Measurements from ENCODE around the gene ZFP91.

Gene ZFP91

DNA sequence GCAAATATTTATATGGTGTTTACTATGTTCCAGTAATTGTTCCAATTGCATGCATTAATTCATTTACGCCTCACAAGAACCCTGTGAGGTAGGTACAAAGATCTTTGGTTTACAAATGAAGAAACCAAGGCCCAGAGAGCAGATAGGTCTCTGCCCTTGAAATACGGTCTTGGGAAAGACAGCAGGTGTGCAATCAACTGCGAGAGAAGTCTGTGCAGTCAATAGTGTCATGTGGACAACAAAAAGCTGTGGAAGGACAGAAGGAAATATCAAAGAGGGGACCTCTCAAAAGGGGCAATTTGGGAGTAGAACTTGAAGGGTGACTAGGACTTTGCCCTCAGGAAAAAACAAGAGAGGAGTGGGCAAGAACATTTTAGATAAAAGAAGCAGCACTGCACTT is 52.5 kb downstream of the ZFP91 start:
- TF ChIP-seq, protein P1, sequence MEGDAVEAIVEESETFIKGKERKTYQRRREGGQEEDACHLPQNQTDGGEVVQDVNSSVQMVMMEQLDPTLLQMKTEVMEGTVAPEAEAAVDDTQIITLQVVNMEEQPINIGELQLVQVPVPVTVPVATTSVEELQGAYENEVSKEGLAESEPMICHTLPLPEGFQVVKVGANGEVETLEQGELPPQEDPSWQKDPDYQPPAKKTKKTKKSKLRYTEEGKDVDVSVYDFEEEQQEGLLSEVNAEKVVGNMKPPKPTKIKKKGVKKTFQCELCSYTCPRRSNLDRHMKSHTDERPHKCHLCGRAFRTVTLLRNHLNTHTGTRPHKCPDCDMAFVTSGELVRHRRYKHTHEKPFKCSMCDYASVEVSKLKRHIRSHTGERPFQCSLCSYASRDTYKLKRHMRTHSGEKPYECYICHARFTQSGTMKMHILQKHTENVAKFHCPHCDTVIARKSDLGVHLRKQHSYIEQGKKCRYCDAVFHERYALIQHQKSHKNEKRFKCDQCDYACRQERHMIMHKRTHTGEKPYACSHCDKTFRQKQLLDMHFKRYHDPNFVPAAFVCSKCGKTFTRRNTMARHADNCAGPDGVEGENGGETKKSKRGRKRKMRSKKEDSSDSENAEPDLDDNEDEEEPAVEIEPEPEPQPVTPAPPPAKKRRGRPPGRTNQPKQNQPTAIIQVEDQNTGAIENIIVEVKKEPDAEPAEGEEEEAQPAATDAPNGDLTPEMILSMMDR (IDR thresholded peaks at IDR 0.05; ENCODE audit: low read depth, low read length, poor library complexity, severe bottlenecking) = no peak
- no peak for TF ChIP-seq EZH2phosphoT487 (IDR thresholded peaks at IDR 0.05; ENCODE audit: borderline replicate concordance, low read length)
- Histone ChIP-seq H3K27me3 (ENCODE audit: control insufficient read depth, low read length) (no peaks in the 10 kb centered on the region), H3K36me3 (ENCODE audit: control insufficient read depth, low read length) (peaks cover 4% of the 10 kb centered on the region), H3K9me3 (ENCODE audit: control insufficient read depth, insufficient read depth, low read length) (no peaks in the 10 kb centered on the region), H3K4me2 (ENCODE audit: low read length) (no peak overlapping the region), H4K20me1 (ENCODE audit: control insufficient read depth, insufficient read depth, low read depth, low read length) (no peaks in the 10 kb centered on the region), H3K27ac (ENCODE audit: low read depth, low read length) (no peak overlapping the region), H3F3A (ENCODE audit: control insufficient read depth, insufficient read depth) (peaks cover 24% of the 10 kb centered on the region), H3K79me2 (ENCODE audit: control insufficient read depth, low read length) (no peaks in the 10 kb centered on the region), H3K4me1 (ENCODE audit: control insufficient read depth, low read length) (peaks cover 13% of the 10 kb centered on the region), H3K4me3 (ENCODE audit: low read length) (no peak overlapping the region), H3K9me2 (replicated peaks; ENCODE audit: control insufficient read depth, low read length) (no peaks in the 10 kb centered on the region)

DNA sequence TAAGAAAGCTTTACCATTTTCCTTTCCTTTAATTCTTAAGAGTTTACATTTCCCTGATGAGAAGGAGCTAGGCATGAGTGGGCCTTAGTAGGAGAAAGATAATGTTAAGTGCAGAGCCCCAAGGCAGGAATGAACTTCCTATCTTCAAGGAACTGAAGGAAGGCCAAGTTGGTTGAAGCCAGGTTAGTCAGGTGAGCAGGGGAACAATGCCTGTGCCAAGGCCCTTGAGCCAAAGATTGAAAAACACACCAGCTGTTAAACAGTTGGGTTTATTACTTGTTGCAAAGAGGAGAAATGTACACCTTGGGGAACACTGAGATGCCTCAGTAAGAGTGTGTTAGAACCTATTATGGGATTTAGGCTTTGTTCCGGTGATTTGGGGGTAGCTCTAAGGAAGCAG is 53.6 kb downstream of the ZFP91 start:
- Histone ChIP-seq H3K4me3 (ENCODE audit: low read length) (no peak overlapping the region), H3K27ac (ENCODE audit: low read depth, low read length) (no peak overlapping the region), H3K27me3 (ENCODE audit: control insufficient read depth, low read length) (no peaks in the 10 kb centered on the region), H3K4me1 (ENCODE audit: control insufficient read depth, low read length) (peaks cover 2% of the 10 kb centered on the region), H3K4me2 (ENCODE audit: low read length) (no peak overlapping the region), H4K20me1 (ENCODE audit: control insufficient read depth, insufficient read depth, low read depth, low read length) (no peaks in the 10 kb centered on the region), H3K9me2 (replicated peaks; ENCODE audit: control insufficient read depth, low read length) (no peaks in the 10 kb centered on the region), H3K79me2 (ENCODE audit: control insufficient read depth, low read length) (no peaks in the 10 kb centered on the region), H3K9me3 (ENCODE audit: control insufficient read depth, insufficient read depth, low read length) (no peaks in the 10 kb centered on the region), H3F3A (ENCODE audit: control insufficient read depth, insufficient read depth) (peaks cover 15% of the 10 kb centered on the region), H3K36me3 (ENCODE audit: control insufficient read depth, low read length) (peaks cover 3% of the 10 kb centered on the region; the same call in 1 of the 2 replicates)
- TF ChIP-seq, protein P1 (IDR thresholded peaks at IDR 0.05; ENCODE audit: low read depth, low read length, poor library complexity, severe bottlenecking) = no peak

DNA sequence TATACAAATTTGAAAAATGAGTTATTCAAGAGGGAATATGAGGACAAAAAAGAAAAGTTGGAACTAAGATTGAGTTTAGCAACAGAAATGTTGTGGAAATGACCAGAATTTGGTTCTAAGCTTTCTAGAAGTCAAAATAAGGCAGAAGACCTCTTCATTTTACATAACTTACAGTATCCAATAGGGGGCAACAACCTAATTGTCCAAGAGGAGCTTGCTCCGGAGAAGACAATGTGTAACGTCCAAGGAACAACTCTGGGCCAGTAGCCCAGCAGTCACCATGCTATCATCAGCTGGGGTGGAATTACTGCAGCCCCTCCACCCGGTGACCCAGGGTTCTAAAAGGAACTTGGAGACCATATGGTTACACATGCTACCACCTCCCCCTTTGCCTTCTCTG is 57.7 kb downstream of the ZFP91 start:
- Histone ChIP-seq H3F3A (ENCODE audit: control insufficient read depth, insufficient read depth) (no peaks in the 10 kb centered on the region), H3K27me3 (ENCODE audit: control insufficient read depth, low read length) (no peaks in the 10 kb centered on the region), H3K4me1 (ENCODE audit: control insufficient read depth, low read length) (no peaks in the 10 kb centered on the region), H3K79me2 (ENCODE audit: control insufficient read depth, low read length) (no peaks in the 10 kb centered on the region), H3K27ac (ENCODE audit: low read depth, low read length) (no peak overlapping the region), H3K36me3 (ENCODE audit: control insufficient read depth, low read length) (no peaks in the 10 kb centered on the region), H4K20me1 (ENCODE audit: control insufficient read depth, insufficient read depth, low read depth, low read length) (no peaks in the 10 kb centered on the region), H3K9me2 (replicated peaks; ENCODE audit: control insufficient read depth, low read length) (no peaks in the 10 kb centered on the region), H3K4me3 (ENCODE audit: low read length) (no peak overlapping the region), H3K9me3 (ENCODE audit: control insufficient read depth, insufficient read depth, low read length) (no peaks in the 10 kb centered on the region), H3K4me2 (ENCODE audit: low read length) (no peak overlapping the region)
- TF ChIP-seq, protein P1 (IDR thresholded peaks at IDR 0.05; ENCODE audit: low read depth, low read length, poor library complexity, severe bottlenecking) = no peak
- no peak for TF ChIP-seq EZH2phosphoT487 (IDR thresholded peaks at IDR 0.05; ENCODE audit: borderline replicate concordance, low read length)

DNA sequence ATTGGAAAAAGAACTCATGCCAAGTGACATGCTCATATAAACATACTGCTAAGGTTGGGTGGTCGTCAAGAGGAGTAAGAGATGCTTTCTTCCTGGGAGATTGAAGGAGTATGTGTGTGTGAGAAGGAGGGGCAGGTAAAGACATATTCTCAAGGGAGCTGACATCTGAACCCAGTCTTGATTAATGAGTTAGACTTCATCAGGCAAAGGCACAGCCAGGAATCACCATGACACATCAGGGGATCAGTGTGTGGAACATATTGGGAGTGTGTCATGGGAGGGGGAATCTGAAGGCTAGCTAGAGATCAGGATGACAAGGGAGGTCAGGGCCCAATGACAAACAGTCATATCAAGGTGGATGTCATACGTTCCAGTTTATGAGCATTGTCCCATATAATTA is 58.5 kb downstream of the ZFP91 start:
- H3K27ac ChIP-seq (ENCODE audit: low read depth, low read length) = no peak overlapping the region
- TF ChIP-seq, protein P1 (IDR thresholded peaks at IDR 0.05; ENCODE audit: low read depth, low read length, poor library complexity, severe bottlenecking) = no peak
- TF ChIP-seq EZH2phosphoT487 (IDR thresholded peaks at IDR 0.05; ENCODE audit: borderline replicate concordance, low read length) = no peak
- no peaks in the 10 kb centered on the region for H3K9me3 ChIP-seq (ENCODE audit: control insufficient read depth, insufficient read depth, low read length)
- H3F3A ChIP-seq (ENCODE audit: control insufficient read depth, insufficient read depth) = no peaks in the 10 kb centered on the region
- H4K20me1 ChIP-seq (ENCODE audit: control insufficient read depth, insufficient read depth, low read depth, low read length) = no peaks in the 10 kb centered on the region
- no peak overlapping the region for H3K4me2 ChIP-seq (ENCODE audit: low read length)
- H3K4me1 ChIP-seq (ENCODE audit: control insufficient read depth, low read length) = no peaks in the 10 kb centered on the region
- no peaks in the 10 kb centered on the region for H3K79me2 ChIP-seq (ENCODE audit: control insufficient read depth, low read length)
- no peaks in the 10 kb centered on the region for H3K9me2 ChIP-seq (replicated peaks; ENCODE audit: control insufficient read depth, low read length)
- H3K36me3 ChIP-seq (ENCODE audit: control insufficient read depth, low read length) = no peaks in the 10 kb centered on the region
- H3K4me3 ChIP-seq (ENCODE audit: low read length) = no peak overlapping the region
- no peaks in the 10 kb centered on the region for H3K27me3 ChIP-seq (ENCODE audit: control insufficient read depth, low read length)
